GM13976 (cell line): ENCODE data around the gene CCNY.

Experiments used
- DNase-seq: peaks from one replicate; pipeline ENCODE4 v3.0.0; 2012; ENCODE audit warnings: low spot score
- CTCF ChIP-seq: IDR thresholded peaks from 2 replicates; pipeline ENCODE4 v1.5.1; 2012; ENCODE audit warnings: borderline replicate concordance, mild to moderate bottlenecking; ENCODE audit not compliant: insufficient read depth; ENCODE audit errors: extremely low read depth, missing control alignments, control extremely low read depth
- in situ Hi-C: fragments of 300-500 bp; cut with MboI; formaldehyde crosslinking; loops from one replicate; pipeline ENCODE4 v1.12.0; 2022; ENCODE audit warnings: low sequenced_read_pairs, mixed read lengths, inconsistent platforms; ENCODE audit not compliant: unreplicated experiment

Gene CCNY

GRCh38 chr10:35481413-35481812, 145.1 kb downstream of the CCNY start:
- no peak for TF ChIP-seq CTCF
- no peak for DNase-seq
- in situ Hi-C loops, result no loop called here

GRCh38 chr10:35486297-35486990, 150.1 kb downstream of the CCNY start:
- TF ChIP-seq CTCF, result no peak
- DNase-seq, result no peak
- in situ Hi-C loops, result no loop called here

- DNase-seq, result no peak
- TF ChIP-seq CTCF, result no peak
- in situ Hi-C loops, result no loop called here
Observed at GRCh38 chr10:35487336-35488034, 151.2 kb downstream of the CCNY start.

GRCh38 chr10:35488228-35488627, 151.9 kb downstream of the CCNY start:
- in situ Hi-C loops, result no loop called here
- no peak for DNase-seq
- TF ChIP-seq CTCF, result no peak

GRCh38 chr10:35492386-35493195, 156.3 kb downstream of the CCNY start:
- TF ChIP-seq CTCF, result no peak
- in situ Hi-C loops, result no loop called here
- DNase-seq, result no peak
